ENCODE results near the gene PPFIBP2. TPM values are rescaled to one million over a fixed set of nuclear protein-coding genes. Genes with fewer than 3 reads are reported as not detected.

The PPFIBP2 gene
- total and polyA plus RNA-seq, 2 of the 13 experiments (the other 11 are each of a cell fraction or from before 2014, with no cell fraction given), result 15.0 to 52.5 TPM

- TF ChIP-seq REXO4 (CRISPR knock-in tag; IDR thresholded peaks at IDR 0.05; ENCODE audit: borderline replicate concordance) (no peak), ZNF792 (CRISPR knock-in tag; IDR thresholded peaks at IDR 0.05) (0 out of 2 replicates have a peak, but pooled peaks have one; percentile 28), SRY (CRISPR knock-in tag; IDR thresholded peaks at IDR 0.05) (no peak), PPARG (CRISPR knock-in tag; conservative IDR thresholded peaks at IDR 0.05) (0 out of 2 replicates have a peak, but pooled peaks have one; percentile 16), ZBTB42 (CRISPR knock-in tag; IDR thresholded peaks at IDR 0.05) (no peak), NR2F6 (IDR thresholded peaks at IDR 0.05) (peak; percentile 53; the same call in 1 of the 2 replicates), NR2F6 (CRISPR knock-in tag; IDR thresholded peaks at IDR 0.05) (peak; percentile 67; the same call in 1 of the 2 replicates), IRF9 (CRISPR knock-in tag; IDR thresholded peaks at IDR 0.05; ENCODE audit: borderline replicate concordance) (no peak), ZNF547 (CRISPR knock-in tag; IDR thresholded peaks at IDR 0.05) (no peak), SCMH1 (CRISPR knock-in tag; IDR thresholded peaks at IDR 0.05; ENCODE audit: borderline replicate concordance) (no peak), ZFP36L1 (CRISPR knock-in tag; IDR thresholded peaks at IDR 0.05) (no peak), ERF (CRISPR knock-in tag; IDR thresholded peaks at IDR 0.05) (0 out of 2 replicates have a peak, but pooled peaks have one; percentile 14), NFATC3 (CRISPR knock-in tag; IDR thresholded peaks at IDR 0.05) (no peak), AHR (CRISPR knock-in tag; IDR thresholded peaks at IDR 0.05) (no peak), ZNF235 (CRISPR knock-in tag; IDR thresholded peaks at IDR 0.05; ENCODE audit: borderline replicate concordance) (no peak), SP2 (CRISPR knock-in tag; IDR thresholded peaks at IDR 0.05) (no peak), THYN1 (CRISPR knock-in tag; IDR thresholded peaks at IDR 0.05; ENCODE audit: borderline replicate concordance, low read depth) (no peak), DZIP1 (CRISPR knock-in tag; IDR thresholded peaks at IDR 0.05) (no peak), ZNF691 (CRISPR knock-in tag; IDR thresholded peaks at IDR 0.05; ENCODE audit: borderline replicate concordance, low read depth) (no peak), POLR2A (IDR thresholded peaks at IDR 0.05; ENCODE audit: insufficient read depth in 1 of 2, low read depth in 2 of 2, low read length in 2 of 2) (no peak), ZNF784 (CRISPR knock-in tag; IDR thresholded peaks at IDR 0.05; ENCODE audit: borderline replicate concordance) (no peak), ZNF367 (CRISPR knock-in tag; IDR thresholded peaks at IDR 0.05; ENCODE audit: borderline replicate concordance) (no peak), NFKB2 (CRISPR knock-in tag; IDR thresholded peaks at IDR 0.05; ENCODE audit: borderline replicate concordance) (no peak), HOMEZ (CRISPR knock-in tag; IDR thresholded peaks at IDR 0.05; ENCODE audit: low read depth) (peak; percentile 78), RELA (CRISPR knock-in tag; IDR thresholded peaks at IDR 0.05) (no peak), RAD21 (CRISPR knock-in tag; IDR thresholded peaks at IDR 0.05) (no peak)
Measured at GRCh38 chr11:7525424-7525823, 11.6 kb downstream of the PPFIBP2 start (continued).
